ENCODE results near the gene SGMS2. TPM values are rescaled to one million over a fixed set of nuclear protein-coding genes. Genes with fewer than 3 reads are reported as not detected.
A peak's percentile ranks its signal among the peaks of the same experiment; 100 is the strongest.

Gene SGMS2
- total and polyA plus RNA-seq, 2 of the 13 experiments (the other 11 are each of a cell fraction or from before 2014, with no cell fraction given): 1.2 to 1.7 TPM

GRCh38 chr4:107930821-107931774, 106.4 kb downstream of the SGMS2 start, which contains the start of gene CYP2U1 (continued):
- TF ChIP-seq MYPOP (CRISPR knock-in tag; IDR thresholded peaks at IDR 0.05) (peak; percentile 68; the same call in 1 of the 2 replicates), LBX2 (CRISPR knock-in tag; IDR thresholded peaks at IDR 0.05; ENCODE audit: borderline replicate concordance) (no peak), KDM4B (CRISPR knock-in tag; IDR thresholded peaks at IDR 0.05) (no peak), ZNF749 (CRISPR knock-in tag; IDR thresholded peaks at IDR 0.05; ENCODE audit: borderline replicate concordance) (no peak; the same call in 1 of the 2 replicates), ZNF207 (IDR thresholded peaks at IDR 0.05; ENCODE audit: borderline replicate concordance) (no peak), SMARCC2 (IDR thresholded peaks at IDR 0.05) (no peak), MNT (IDR thresholded peaks at IDR 0.05) (no peak), ZNF660 (CRISPR knock-in tag; IDR thresholded peaks at IDR 0.05; ENCODE audit: borderline replicate concordance, low read depth) (no peak), AGO1 (IDR thresholded peaks at IDR 0.05; ENCODE audit: low read depth, low read length, poor library complexity, severe bottlenecking) (no peak), ZNF354B (CRISPR knock-in tag; IDR thresholded peaks at IDR 0.05) (0 out of 2 replicates have a peak, but pooled peaks have one; percentile 36), ZNF317 (CRISPR knock-in tag; IDR thresholded peaks at IDR 0.05) (no peak), RXRA (CRISPR knock-in tag; IDR thresholded peaks at IDR 0.05) (no peak; the same call in 1 of the 2 replicates), NCOR1 (IDR thresholded peaks at IDR 0.05; ENCODE audit: borderline replicate concordance, low read length) (no peak), SMAD9 (CRISPR knock-in tag; IDR thresholded peaks at IDR 0.05) (no peak), TRIM22 (IDR thresholded peaks at IDR 0.05) (no peak), ZNF275 (CRISPR knock-in tag; IDR thresholded peaks at IDR 0.05; ENCODE audit: borderline replicate concordance) (no peak), RAD51 (IDR thresholded peaks at IDR 0.05; ENCODE audit: borderline replicate concordance) (no peak), ZFP62 (CRISPR knock-in tag; IDR thresholded peaks at IDR 0.05) (no peak), SUZ12 (IDR thresholded peaks at IDR 0.05; ENCODE audit: low read depth, low read length) (no peak), GLI4 (CRISPR knock-in tag; IDR thresholded peaks at IDR 0.05; ENCODE audit: borderline replicate concordance) (no peak), ZSCAN5A (CRISPR knock-in tag; IDR thresholded peaks at IDR 0.05; ENCODE audit: borderline replicate concordance) (0 out of 2 replicates have a peak, but pooled peaks have one; percentile 30)
